HL-60 (cell line): ENCODE measurements around the gene PCBP4.

Source experiments
- CTCF ChIP-seq: IDR thresholded peaks from one replicate; pipeline ENCODE4 v1.5.1; 2011; ENCODE audit warnings: low read length, control low read depth, inconsistent platforms; ENCODE audit not compliant: insufficient read depth
- POLR2AphosphoS5 ChIP-seq: IDR thresholded peaks from 2 replicates; pipeline ENCODE4 v1.6.1; 2012; ENCODE audit warnings: low read depth

GRCh38 chr3:51933471-51934138 lies 33.6 kb downstream of the PCBP4 start:
- TF ChIP-seq CTCF: no peak
- no peak for TF ChIP-seq POLR2AphosphoS5
